AG04450 (cell line): Measurements from ENCODE around the gene MCRIP2. TPM values are rescaled to one million over a fixed set of nuclear protein-coding genes. Genes with fewer than 3 reads are reported as not detected.

Experiments
- CTCF ChIA-PET: fragments of 300-600, 350-600 bp; formaldehyde crosslinking; extraction: SDS; loops from one replicate; lab custom pipeline; 2022; ENCODE audit warnings: antibody characterized with exemption, inconsistent platforms; lab: Charles Lee
- POLR2A ChIA-PET: fragments of 350-600 bp; formaldehyde crosslinking; extraction: SDS; loops from one replicate; lab custom pipeline; 2021; ENCODE audit warnings: antibody characterized with exemption, inconsistent platforms; lab: Yijun Ruan, JAX
- DNase-seq: peaks from one replicate; pipeline ENCODE4 v3.0.0-alpha.2; 2011; ENCODE audit warnings: low read depth, low spot score
- H3K27ac ChIP-seq: one replicate; pipeline ENCODE4 v1.5.1; 2012; ENCODE audit warnings: low read depth, low read length, control low read depth
- H3K27me3 ChIP-seq: one replicate; pipeline ENCODE4 v1.6.0; 2012; ENCODE audit warnings: low read length; ENCODE audit not compliant: control insufficient read depth, insufficient read depth
- H3K4me3 ChIP-seq: 2 replicates; pipeline ENCODE4 v1.5.1; 2011; ENCODE audit warnings: mild to moderate bottlenecking, low read depth, low read length, control low read depth
- H3K9me3 ChIP-seq: 2 replicates; pipeline ENCODE4 v1.5.1; 2012; ENCODE audit warnings: low read length; ENCODE audit not compliant: control insufficient read depth, insufficient read depth
- polyA plus RNA-seq: library from polyadenylated mRNA; depleted of rRNA; stranded (reverse); fragments of >200 nt; gene quantifications from 2 replicates; pipeline ENCODE4 v1.2.3, GENCODE V29; 2011
- TF ChIP-seq, protein P1 (sequence below): IDR thresholded peaks from 2 replicates; pipeline ENCODE4 v1.5.1; 2011; ENCODE audit warnings: low read depth, low read length, control low read depth, inconsistent platforms

The MCRIP2 gene
- polyA plus RNA-seq, 1 experiment: 6.7 TPM

- ChIA-PET CTCF (interaction anchor here (1.6 kb wide), 1 partner anchor 8 kb away, joined by 5 read pairs; no protein-coding TSS in a partner anchor), POLR2A (no interaction called here)
- DNase-seq: no peak
- Histone ChIP-seq H3K4me3 (peak within 1 kb of the TSS; percentile 57), H3K27ac (peak within 1 kb of the TSS; percentile 11), H3K27me3 (no peaks in the 10 kb centered on the region), H3K9me3 (no peaks in the 10 kb centered on the region; the same call in 1 of the 2 replicates)
- TF ChIP-seq, protein P1, sequence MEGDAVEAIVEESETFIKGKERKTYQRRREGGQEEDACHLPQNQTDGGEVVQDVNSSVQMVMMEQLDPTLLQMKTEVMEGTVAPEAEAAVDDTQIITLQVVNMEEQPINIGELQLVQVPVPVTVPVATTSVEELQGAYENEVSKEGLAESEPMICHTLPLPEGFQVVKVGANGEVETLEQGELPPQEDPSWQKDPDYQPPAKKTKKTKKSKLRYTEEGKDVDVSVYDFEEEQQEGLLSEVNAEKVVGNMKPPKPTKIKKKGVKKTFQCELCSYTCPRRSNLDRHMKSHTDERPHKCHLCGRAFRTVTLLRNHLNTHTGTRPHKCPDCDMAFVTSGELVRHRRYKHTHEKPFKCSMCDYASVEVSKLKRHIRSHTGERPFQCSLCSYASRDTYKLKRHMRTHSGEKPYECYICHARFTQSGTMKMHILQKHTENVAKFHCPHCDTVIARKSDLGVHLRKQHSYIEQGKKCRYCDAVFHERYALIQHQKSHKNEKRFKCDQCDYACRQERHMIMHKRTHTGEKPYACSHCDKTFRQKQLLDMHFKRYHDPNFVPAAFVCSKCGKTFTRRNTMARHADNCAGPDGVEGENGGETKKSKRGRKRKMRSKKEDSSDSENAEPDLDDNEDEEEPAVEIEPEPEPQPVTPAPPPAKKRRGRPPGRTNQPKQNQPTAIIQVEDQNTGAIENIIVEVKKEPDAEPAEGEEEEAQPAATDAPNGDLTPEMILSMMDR: no peak
Measured at GRCh38 chr16:674968-675883, 33.6 kb downstream of the MCRIP2 start, which contains the start of gene RHBDL1. Gene RHBDL1 (plus strand): TSS chr16:675671. CDS start chr16:675791, 120 bp downstream.

GRCh38 chr16:675884-676564, 34.4 kb downstream of the MCRIP2 start:
- Histone ChIP-seq H3K27me3 (no peaks in the 10 kb centered on the region), H3K9me3 (peaks cover 3% of the 10 kb centered on the region; the same call in 1 of the 2 replicates), H3K4me3 (peak overlapping the region; percentile 57), H3K27ac (no peak overlapping the region)
- POLR2A ChIA-PET: interaction anchor here (0.6 kb wide), 1 partner anchor 9 kb away, joined by 3 read pairs; no protein-coding TSS in a partner anchor
- CTCF ChIA-PET: interaction anchor here (1.0 to 1.6 kb wide), 2 partner anchors 9 to 15 kb away, joined by 3 to 5 read pairs; no protein-coding TSS in a partner anchor
- DNase-seq: no peak
- TF ChIP-seq, protein P1: no peak

DNA sequence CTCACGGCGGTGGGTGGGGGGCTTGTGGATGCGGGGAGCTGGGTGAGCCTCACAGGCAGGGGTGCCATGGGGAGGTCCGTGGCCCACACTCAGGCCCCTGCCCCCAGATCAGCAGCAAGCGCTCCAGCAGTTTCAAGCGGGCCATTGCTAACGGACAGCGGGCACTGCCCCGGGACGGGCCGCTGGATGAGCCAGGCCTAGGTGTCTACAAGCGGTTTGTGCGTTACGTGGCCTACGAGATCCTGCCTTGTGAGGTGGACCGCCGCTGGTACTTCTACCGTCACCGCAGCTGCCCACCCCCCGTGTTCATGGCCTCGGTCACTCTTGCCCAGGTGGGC, 34.9 kb downstream of the MCRIP2 start:
- TF ChIP-seq, protein P1: no peak
- Histone ChIP-seq H3K27me3 (no peaks in the 10 kb centered on the region), H3K27ac (no peak overlapping the region), H3K4me3 (no peak overlapping the region), H3K9me3 (peaks cover 7% of the 10 kb centered on the region; the same call in 1 of the 2 replicates)
- POLR2A ChIA-PET: interaction anchor here (0.6 kb wide), 1 partner anchor 9 kb away, joined by 3 read pairs; no protein-coding TSS in a partner anchor
- CTCF ChIA-PET: interaction anchor here (1.0 to 1.6 kb wide), 2 partner anchors 9 to 16 kb away, joined by 3 to 5 read pairs; no protein-coding TSS in a partner anchor
- no peak for DNase-seq

- H3K27me3 ChIP-seq: no peaks in the 10 kb centered on the region
- ChIA-PET POLR2A (no interaction called here), CTCF (interaction anchor here (1.6 kb wide), 1 partner anchor 9 kb away, joined by 5 read pairs; no protein-coding TSS in a partner anchor)
- no peak for DNase-seq
- TF ChIP-seq, protein P1: no peak
- no peak overlapping the region for H3K4me3 ChIP-seq
- H3K9me3 ChIP-seq: peaks cover 7% of the 10 kb centered on the region; the same call in 1 of the 2 replicates
- no peak overlapping the region for H3K27ac ChIP-seq
Measured at GRCh38 chr16:676913-677312, 35.3 kb downstream of the MCRIP2 start.
